Measurements from ENCODE around the gene GRIN1.
A peak's percentile ranks its signal among the peaks of the same experiment; 100 is the strongest.

DNA sequence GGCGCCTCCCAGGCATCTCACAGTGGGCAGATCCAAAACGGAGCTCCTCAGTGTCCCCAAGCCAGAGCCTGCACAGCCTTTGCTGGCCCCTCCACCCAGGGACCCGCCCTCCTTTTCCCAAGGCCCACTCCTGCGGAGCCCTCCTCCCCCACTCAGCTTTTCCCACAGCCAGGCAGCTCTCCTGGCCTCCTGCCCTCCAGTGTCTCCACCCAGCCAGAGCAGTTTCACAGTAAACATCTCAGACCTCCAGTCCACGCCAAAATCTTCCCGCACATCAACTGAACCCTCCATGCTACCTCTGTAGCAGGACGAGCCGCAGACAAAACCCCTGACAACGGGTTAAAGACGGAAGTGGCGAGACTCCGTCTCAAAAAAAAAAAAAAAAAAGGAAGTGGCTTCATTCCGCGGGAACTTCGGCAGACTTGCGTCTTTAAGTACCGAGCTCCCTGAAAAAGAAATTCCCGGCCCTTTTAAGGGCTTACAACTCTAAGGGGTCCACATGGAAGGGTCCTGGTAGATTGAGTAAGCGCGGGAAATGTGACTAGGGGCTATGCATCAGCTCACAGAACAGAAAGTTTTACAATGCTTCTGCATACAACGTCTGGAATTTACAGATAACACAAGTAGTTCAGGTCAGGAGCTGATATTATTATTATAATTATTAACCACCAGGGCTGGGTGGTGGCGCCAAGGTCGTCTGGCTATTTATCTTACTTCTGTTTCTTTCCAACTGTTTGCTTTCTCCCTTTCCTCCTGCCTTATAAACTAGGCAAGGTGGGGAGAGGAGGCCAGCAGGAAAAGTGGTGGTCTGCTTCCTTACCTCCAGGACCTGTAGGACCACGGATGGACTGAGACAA is 11.4 kb upstream of the GRIN1 start:
- TF ChIP-seq, protein P1, sequence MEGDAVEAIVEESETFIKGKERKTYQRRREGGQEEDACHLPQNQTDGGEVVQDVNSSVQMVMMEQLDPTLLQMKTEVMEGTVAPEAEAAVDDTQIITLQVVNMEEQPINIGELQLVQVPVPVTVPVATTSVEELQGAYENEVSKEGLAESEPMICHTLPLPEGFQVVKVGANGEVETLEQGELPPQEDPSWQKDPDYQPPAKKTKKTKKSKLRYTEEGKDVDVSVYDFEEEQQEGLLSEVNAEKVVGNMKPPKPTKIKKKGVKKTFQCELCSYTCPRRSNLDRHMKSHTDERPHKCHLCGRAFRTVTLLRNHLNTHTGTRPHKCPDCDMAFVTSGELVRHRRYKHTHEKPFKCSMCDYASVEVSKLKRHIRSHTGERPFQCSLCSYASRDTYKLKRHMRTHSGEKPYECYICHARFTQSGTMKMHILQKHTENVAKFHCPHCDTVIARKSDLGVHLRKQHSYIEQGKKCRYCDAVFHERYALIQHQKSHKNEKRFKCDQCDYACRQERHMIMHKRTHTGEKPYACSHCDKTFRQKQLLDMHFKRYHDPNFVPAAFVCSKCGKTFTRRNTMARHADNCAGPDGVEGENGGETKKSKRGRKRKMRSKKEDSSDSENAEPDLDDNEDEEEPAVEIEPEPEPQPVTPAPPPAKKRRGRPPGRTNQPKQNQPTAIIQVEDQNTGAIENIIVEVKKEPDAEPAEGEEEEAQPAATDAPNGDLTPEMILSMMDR (IDR thresholded peaks at IDR 0.05) = peak in 3 of 6 experiments; percentile 16 to 30 (median 19)
- TF ChIP-seq POLR2A (IDR thresholded peaks at IDR 0.05) = no peak

Data from Peyer's patch (tissue), 4 donors.